HG02798 (cell line): ENCODE results near the gene ZSWIM9.
"Not testable (repeated sequence)": the region's sequence is repeated elsewhere in the genome, so short reads cannot be mapped to it uniquely, and the experiment has no call there.

Experiments
- ATAC-seq: cut with Tn5 transposase; IDR thresholded peaks from one replicate; pipeline ENCODE4 v1.9.1; 2021; ENCODE audit warnings: mild to moderate bottlenecking; ENCODE audit not compliant: unreplicated experiment, poor library complexity

ZSWIM9 gene

GRCh38 chr19:48206397-48207093 is 36.1 kb downstream of the ZSWIM9 start:
- ATAC-seq = no peak

- no peak for ATAC-seq
Observed at GRCh38 chr19:48210005-48210404, 39.5 kb downstream of the ZSWIM9 start.

- no peak for ATAC-seq
Observed at GRCh38 chr19:48213959-48214358, 43.5 kb downstream of the ZSWIM9 start.

- no peak for ATAC-seq
Observed at GRCh38 chr19:48216933-48217332, 46.5 kb downstream of the ZSWIM9 start.

- ATAC-seq = no peak
Observed at GRCh38 chr19:48218997-48219396, 48.5 kb downstream of the ZSWIM9 start.

GRCh38 chr19:48220784-48221183 is 50.3 kb downstream of the ZSWIM9 start:
- not testable (repeated sequence) for ATAC-seq

- no peak for ATAC-seq
Observed at GRCh38 chr19:48221628-48222027, 51.1 kb downstream of the ZSWIM9 start.

GRCh38 chr19:48230555-48231129 is 60.2 kb downstream of the ZSWIM9 start:
- ATAC-seq = no peak

GRCh38 chr19:48237057-48237456 is 66.6 kb downstream of the ZSWIM9 start:
- no peak for ATAC-seq

GRCh38 chr19:48239120-48239519 is 68.6 kb downstream of the ZSWIM9 start:
- no peak for ATAC-seq

- ATAC-seq = no peak
Observed at GRCh38 chr19:48239582-48240141, 69.2 kb downstream of the ZSWIM9 start.

- not testable (repeated sequence) for ATAC-seq
Observed at GRCh38 chr19:48241771-48242170, 71.3 kb downstream of the ZSWIM9 start.

GRCh38 chr19:48244281-48244680 is 73.8 kb downstream of the ZSWIM9 start:
- no peak for ATAC-seq

GRCh38 chr19:48246101-48246500 is 75.6 kb downstream of the ZSWIM9 start:
- ATAC-seq = no peak

GRCh38 chr19:48247212-48247611 is 76.7 kb downstream of the ZSWIM9 start:
- ATAC-seq = no peak
